HepG2 (cell line): ENCODE results near the gene NT5C2. TPM values are rescaled to one million over a fixed set of nuclear protein-coding genes. Genes with fewer than 3 reads are reported as not detected.

Experiments used
- ETV5 ChIP-seq: IDR thresholded peaks from 2 replicates; pipeline ENCODE4 v1.6.1; 2018; ENCODE audit warnings: missing biosample characterization, missing genetic modification reagents, inconsistent platforms, borderline replicate concordance
- FOXP1 ChIP-seq, 2 experiments: fragments of 450-650 bp in 1 of 2; IDR thresholded peaks; 2 replicates each; pipeline ENCODE4 v1.6.1; 2017 to 2018; ENCODE audit warnings: antibody characterized with exemption in 1 of 2
- GPN1 ChIP-seq: sonication (generic); formaldehyde crosslinking; IDR thresholded peaks from 2 replicates; pipeline ENCODE4 v1.5.1; 2020; ENCODE audit warnings: missing genetic modification reagents, borderline replicate concordance
- HHEX ChIP-seq: IDR thresholded peaks from 2 replicates; pipeline ENCODE4 v1.6.1; 2016; ENCODE audit warnings: control low read depth
- KDM4B ChIP-seq: sonication (generic); formaldehyde crosslinking; IDR thresholded peaks from 2 replicates; pipeline ENCODE4 v1.4.0; 2020; ENCODE audit warnings: missing genetic modification reagents
- NBN ChIP-seq: fragments of 450-650 bp; conservative IDR thresholded peaks from 2 replicates; pipeline ENCODE4 v1.6.1; 2017
- REPIN1 ChIP-seq: sonication (generic); formaldehyde crosslinking; IDR thresholded peaks from 2 replicates; pipeline ENCODE4 v1.8.0; 2022; ENCODE audit warnings: missing genetic modification reagents, low read depth, mild to moderate bottlenecking, borderline replicate concordance
- SMAD1 ChIP-seq: sonication (generic); formaldehyde crosslinking; IDR thresholded peaks from 2 replicates; pipeline ENCODE4 v1.4.0; 2020; ENCODE audit warnings: missing genetic modification reagents, low read depth, mild to moderate bottlenecking, borderline replicate concordance
- SOX13 ChIP-seq, 3 experiments: fragments of 450-650 bp in 1 of 3; sonication (generic) in 1 of 3; formaldehyde crosslinking in 1 of 3; IDR thresholded peaks in 2 of 3; conservative IDR thresholded peaks in 1 of 3; 2 replicates each; pipeline versions ENCODE4 v1.5.0 to v1.6.1; 2016 to 2020; ENCODE audit warnings: antibody characterized with exemption in 1 of 3, mild to moderate bottlenecking in 1 of 3, missing compliant biosample characterization in 1 of 3, missing genetic modification reagents in 1 of 3, moderate library complexity in 1 of 3
- YEATS2 ChIP-seq: sonication (generic); formaldehyde crosslinking; IDR thresholded peaks from 2 replicates; pipeline ENCODE4 v1.4.0; 2020; ENCODE audit warnings: missing genetic modification reagents, borderline replicate concordance
- ZNF180 ChIP-seq: sonication (generic); formaldehyde crosslinking; IDR thresholded peaks from 2 replicates; pipeline ENCODE4 v1.4.0; 2020; ENCODE audit warnings: low read depth, missing genetic modification reagents, borderline replicate concordance
- ZNF335 ChIP-seq: sonication (generic); formaldehyde crosslinking; IDR thresholded peaks from 2 replicates; pipeline ENCODE4 v1.4.0; 2020; ENCODE audit warnings: missing genetic modification reagents
- ZSCAN30 ChIP-seq: sonication (generic); formaldehyde crosslinking; IDR thresholded peaks from 2 replicates; pipeline ENCODE4 v1.5.0; 2020; ENCODE audit warnings: mild to moderate bottlenecking, missing genetic modification reagents
- polyA plus RNA-seq, 8 experiments: library from polyadenylated mRNA; depleted of rRNA in 3 of 8; stranded (reverse) in 7 of 8; unstranded in 1 of 8; fragments of >200 nt; fragmentation: Illumina TruSeq in 4 of 8; extraction: Trizol in 4 of 8; gene quantifications; 2 replicates each; pipeline versions ENCODE4 v1.2.1 to v1.2.3, GENCODE V29; 2011 to 2016; ENCODE audit warnings: low read depth in 4 of 8, missing spikeins in 1 of 8, mixed read lengths in 1 of 8; ENCODE audit not compliant: insufficient read depth in 1 of 8
- total RNA-seq, 5 experiments: library from RNA; depleted of rRNA; stranded (reverse); fragments of >200 nt; fragmentation: Illumina TruSeq; extraction: Trizol; gene quantifications; 2 replicates each; pipeline ENCODE4 v1.2.3, GENCODE V29; 2016; ENCODE audit warnings: low read depth in 1 of 5
- TF ChIP-seq, protein P1 (sequence below): sonication (generic); formaldehyde crosslinking; IDR thresholded peaks from 2 replicates; pipeline ENCODE4 v1.4.0; 2020; ENCODE audit warnings: missing genetic modification reagents, borderline replicate concordance
- TF ChIP-seq, protein P2 (sequence below): sonication (generic); formaldehyde crosslinking; IDR thresholded peaks from 2 replicates; pipeline ENCODE4 v1.4.0; 2020; ENCODE audit warnings: mild to moderate bottlenecking, missing genetic modification reagents
- TF ChIP-seq, protein P3 (sequence below), 2 experiments: sonication (generic) in 1 of 2; formaldehyde crosslinking in 1 of 2; IDR thresholded peaks; 2 replicates each; pipeline versions ENCODE4 v1.5.1 to v1.6.1; 2011 to 2020; ENCODE audit warnings: borderline replicate concordance in 1 of 2, low read depth in 1 of 2, low read length in 1 of 2, mild to moderate bottlenecking in 1 of 2, missing genetic modification reagents in 1 of 2, moderate library complexity in 1 of 2
- TF ChIP-seq, protein P4 (sequence below): sonication (generic); formaldehyde crosslinking; IDR thresholded peaks from 2 replicates; pipeline ENCODE4 v1.5.0; 2020; ENCODE audit warnings: missing genetic modification reagents

Gene NT5C2
- total and polyA plus RNA-seq, 2 of the 13 experiments (the other 11 are each of a cell fraction or from before 2014, with no cell fraction given), result 40.6 to 55.2 TPM

DNA sequence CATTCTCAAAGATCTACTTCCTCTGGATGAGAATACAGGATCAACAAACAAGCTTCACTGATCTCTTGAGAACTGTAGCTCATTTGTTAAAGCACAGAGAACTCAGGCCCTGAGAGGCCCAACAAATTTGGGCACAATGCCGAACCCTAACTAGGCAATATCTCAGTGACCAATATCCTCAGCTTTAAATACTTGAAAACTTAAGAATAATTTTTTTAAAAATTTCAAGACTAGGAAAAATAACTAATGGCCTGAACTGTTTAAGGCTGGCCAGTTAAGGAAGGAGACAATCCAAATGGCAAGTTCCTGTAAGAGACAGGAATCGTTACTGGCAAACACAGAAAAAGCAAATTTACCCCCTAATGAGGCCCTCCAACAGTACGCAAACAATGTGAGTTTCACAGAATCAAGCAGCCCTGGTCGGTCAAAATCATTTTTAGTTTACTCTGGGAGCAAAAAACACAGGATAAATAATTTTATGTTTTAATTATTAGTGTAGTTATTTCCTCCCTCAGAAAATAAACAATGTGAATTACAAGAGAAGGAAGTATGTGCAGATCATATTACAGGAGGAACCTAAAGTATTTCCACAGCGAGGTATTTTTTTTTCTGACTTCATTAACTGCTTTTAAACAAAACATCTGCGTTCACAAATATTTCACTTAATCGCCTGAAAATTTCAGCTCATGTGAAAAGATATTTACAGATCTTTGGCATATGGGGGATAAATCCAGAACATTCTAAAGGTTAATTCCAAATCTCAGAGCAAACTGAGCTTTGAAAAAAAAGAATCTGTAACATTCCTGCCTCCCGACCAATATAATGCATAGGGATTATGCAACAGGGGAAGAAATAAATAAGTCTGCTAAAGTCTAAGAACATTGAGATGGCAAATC is 39.5 kb downstream of the NT5C2 start (continued):
- TF ChIP-seq SOX13 (IDR thresholded peaks at IDR 0.05), result peak; percentile 57; the same call in 1 of the 2 replicates
- peak in 1 of 2 experiments; percentile 72; a peak in 2 of 4 replicates for TF ChIP-seq SOX13 (CRISPR knock-in tag; conservative IDR thresholded peaks at IDR 0.05 in 1 of 2, IDR thresholded peaks at IDR 0.05 in 1 of 2)
- no peak for TF ChIP-seq GPN1 (CRISPR knock-in tag)
- no peak for TF ChIP-seq SMAD1
- no peak for TF ChIP-seq KDM4B
- TF ChIP-seq ETV5 (CRISPR knock-in tag), result peak; percentile 18; the same call in 1 of the 2 replicates
- TF ChIP-seq, protein P1, sequence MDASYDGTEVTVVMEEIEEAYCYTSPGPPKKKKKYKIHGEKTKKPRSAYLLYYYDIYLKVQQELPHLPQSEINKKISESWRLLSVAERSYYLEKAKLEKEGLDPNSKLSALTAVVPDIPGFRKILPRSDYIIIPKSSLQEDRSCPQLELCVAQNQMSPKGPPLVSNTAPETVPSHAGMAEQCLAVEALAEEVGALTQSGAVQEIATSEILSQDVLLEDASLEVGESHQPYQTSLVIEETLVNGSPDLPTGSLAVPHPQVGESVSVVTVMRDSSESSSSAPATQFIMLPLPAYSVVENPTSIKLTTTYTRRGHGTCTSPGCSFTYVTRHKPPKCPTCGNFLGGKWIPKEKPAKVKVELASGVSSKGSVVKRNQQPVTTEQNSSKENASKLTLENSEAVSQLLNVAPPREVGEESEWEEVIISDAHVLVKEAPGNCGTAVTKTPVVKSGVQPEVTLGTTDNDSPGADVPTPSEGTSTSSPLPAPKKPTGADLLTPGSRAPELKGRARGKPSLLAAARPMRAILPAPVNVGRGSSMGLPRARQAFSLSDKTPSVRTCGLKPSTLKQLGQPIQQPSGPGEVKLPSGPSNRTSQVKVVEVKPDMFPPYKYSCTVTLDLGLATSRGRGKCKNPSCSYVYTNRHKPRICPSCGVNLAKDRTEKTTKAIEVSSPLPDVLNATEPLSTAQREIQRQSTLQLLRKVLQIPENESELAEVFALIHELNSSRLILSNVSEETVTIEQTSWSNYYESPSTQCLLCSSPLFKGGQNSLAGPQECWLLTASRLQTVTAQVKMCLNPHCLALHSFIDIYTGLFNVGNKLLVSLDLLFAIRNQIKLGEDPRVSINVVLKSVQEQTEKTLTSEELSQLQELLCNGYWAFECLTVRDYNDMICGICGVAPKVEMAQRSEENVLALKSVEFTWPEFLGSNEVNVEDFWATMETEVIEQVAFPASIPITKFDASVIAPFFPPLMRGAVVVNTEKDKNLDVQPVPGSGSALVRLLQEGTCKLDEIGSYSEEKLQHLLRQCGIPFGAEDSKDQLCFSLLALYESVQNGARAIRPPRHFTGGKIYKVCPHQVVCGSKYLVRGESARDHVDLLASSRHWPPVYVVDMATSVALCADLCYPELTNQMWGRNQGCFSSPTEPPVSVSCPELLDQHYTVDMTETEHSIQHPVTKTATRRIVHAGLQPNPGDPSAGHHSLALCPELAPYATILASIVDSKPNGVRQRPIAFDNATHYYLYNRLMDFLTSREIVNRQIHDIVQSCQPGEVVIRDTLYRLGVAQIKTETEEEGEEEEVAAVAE, result no peak
- no peak for TF ChIP-seq ZSCAN30
- TF ChIP-seq REPIN1 (CRISPR knock-in tag), result no peak
- TF ChIP-seq ZNF335 (CRISPR knock-in tag), result no peak
- TF ChIP-seq HHEX, result no peak
- no peak for TF ChIP-seq ZNF180 (CRISPR knock-in tag)
- no peak for TF ChIP-seq YEATS2 (CRISPR knock-in tag)
- TF ChIP-seq, protein P2, sequence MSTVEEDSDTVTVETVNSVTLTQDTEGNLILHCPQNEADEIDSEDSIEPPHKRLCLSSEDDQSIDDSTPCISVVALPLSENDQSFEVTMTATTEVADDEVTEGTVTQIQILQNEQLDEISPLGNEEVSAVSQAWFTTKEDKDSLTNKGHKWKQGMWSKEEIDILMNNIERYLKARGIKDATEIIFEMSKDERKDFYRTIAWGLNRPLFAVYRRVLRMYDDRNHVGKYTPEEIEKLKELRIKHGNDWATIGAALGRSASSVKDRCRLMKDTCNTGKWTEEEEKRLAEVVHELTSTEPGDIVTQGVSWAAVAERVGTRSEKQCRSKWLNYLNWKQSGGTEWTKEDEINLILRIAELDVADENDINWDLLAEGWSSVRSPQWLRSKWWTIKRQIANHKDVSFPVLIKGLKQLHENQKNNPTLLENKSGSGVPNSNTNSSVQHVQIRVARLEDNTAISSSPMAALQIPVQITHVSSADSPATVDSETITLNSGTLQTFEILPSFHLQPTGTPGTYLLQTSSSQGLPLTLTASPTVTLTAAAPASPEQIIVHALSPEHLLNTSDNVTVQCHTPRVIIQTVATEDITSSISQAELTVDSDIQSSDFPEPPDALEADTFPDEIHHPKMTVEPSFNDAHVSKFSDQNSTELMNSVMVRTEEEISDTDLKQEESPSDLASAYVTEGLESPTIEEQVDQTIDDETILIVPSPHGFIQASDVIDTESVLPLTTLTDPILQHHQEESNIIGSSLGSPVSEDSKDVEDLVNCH (CRISPR knock-in tag), result no peak
- TF ChIP-seq FOXP1 (IDR thresholded peaks at IDR 0.05), result no peak
- peak; percentile 66; the same call in 1 of the 2 replicates for TF ChIP-seq FOXP1 (CRISPR knock-in tag; IDR thresholded peaks at IDR 0.05)
- TF ChIP-seq, protein P3, sequence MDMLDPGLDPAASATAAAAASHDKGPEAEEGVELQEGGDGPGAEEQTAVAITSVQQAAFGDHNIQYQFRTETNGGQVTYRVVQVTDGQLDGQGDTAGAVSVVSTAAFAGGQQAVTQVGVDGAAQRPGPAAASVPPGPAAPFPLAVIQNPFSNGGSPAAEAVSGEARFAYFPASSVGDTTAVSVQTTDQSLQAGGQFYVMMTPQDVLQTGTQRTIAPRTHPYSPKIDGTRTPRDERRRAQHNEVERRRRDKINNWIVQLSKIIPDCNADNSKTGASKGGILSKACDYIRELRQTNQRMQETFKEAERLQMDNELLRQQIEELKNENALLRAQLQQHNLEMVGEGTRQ (IDR thresholded peaks at IDR 0.05; ENCODE audit: low read depth, low read length), result no peak
- TF ChIP-seq, protein P3 (CRISPR knock-in tag; IDR thresholded peaks at IDR 0.05; ENCODE audit: borderline replicate concordance), result no peak
- TF ChIP-seq NBN, result no peak
- TF ChIP-seq, protein P4, sequence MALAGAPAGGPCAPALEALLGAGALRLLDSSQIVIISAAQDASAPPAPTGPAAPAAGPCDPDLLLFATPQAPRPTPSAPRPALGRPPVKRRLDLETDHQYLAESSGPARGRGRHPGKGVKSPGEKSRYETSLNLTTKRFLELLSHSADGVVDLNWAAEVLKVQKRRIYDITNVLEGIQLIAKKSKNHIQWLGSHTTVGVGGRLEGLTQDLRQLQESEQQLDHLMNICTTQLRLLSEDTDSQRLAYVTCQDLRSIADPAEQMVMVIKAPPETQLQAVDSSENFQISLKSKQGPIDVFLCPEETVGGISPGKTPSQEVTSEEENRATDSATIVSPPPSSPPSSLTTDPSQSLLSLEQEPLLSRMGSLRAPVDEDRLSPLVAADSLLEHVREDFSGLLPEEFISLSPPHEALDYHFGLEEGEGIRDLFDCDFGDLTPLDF (CRISPR knock-in tag), result no peak
